ENCODE results near the gene USP5.

GRCh38 chr12:6830999-6831398 lies 21.0 kb upstream of the USP5 start:
- TF ChIP-seq POLR2A (IDR thresholded peaks at IDR 0.05; ENCODE audit: low read depth, low read length): no peak
- no peak for TF ChIP-seq CTCF (IDR thresholded peaks at IDR 0.05; ENCODE audit: extremely low read depth in 1 of 2, insufficient read depth in 1 of 2, low read depth in 1 of 2, low read length in 2 of 2)
- TF ChIP-seq POLR2AphosphoS5 (IDR thresholded peaks at IDR 0.05; ENCODE audit: insufficient read depth, low read depth, low read length): no peak
- no peak for TF ChIP-seq GATA2 (IDR thresholded peaks at IDR 0.05; ENCODE audit: insufficient read depth, insufficient read length, low read depth, low read length)
